ENCODE results near the gene SRBD1.

SRBD1 gene

GRCh38 chr2:45345331-45346234 lies 265.5 kb downstream of the SRBD1 start:
- DNase-seq = no peak

GRCh38 chr2:45344502-45344901 lies 266.6 kb downstream of the SRBD1 start:
- DNase-seq = no peak

- no peak for DNase-seq
These were observed 267.0 kb downstream of the SRBD1 start for GRCh38 chr2:45344071-45344470.

GRCh38 chr2:45343251-45344017 lies 267.6 kb downstream of the SRBD1 start:
- DNase-seq = no peak

GRCh38 chr2:45340318-45340717 lies 270.7 kb downstream of the SRBD1 start:
- no peak for DNase-seq

GRCh38 chr2:45339253-45339652 lies 271.8 kb downstream of the SRBD1 start:
- DNase-seq = no peak
